B cell (primary cell): ENCODE results near the gene AQP9.

Source experiments
- CTCF ChIP-seq: fragments of 200-600 bp; IDR thresholded peaks from one replicate; pipeline ENCODE4 v1.8.0; 2022; ENCODE audit warnings: antibody characterized with exemption, mild to moderate bottlenecking
- EZH2 ChIP-seq: IDR thresholded peaks from 2 replicates; pipeline ENCODE4 v1.6.1; 2012; ENCODE audit warnings: borderline replicate concordance, low read depth, mild to moderate bottlenecking, moderate library complexity, low read length; ENCODE audit not compliant: insufficient read depth, poor library complexity, severe bottlenecking

- TF ChIP-seq CTCF = no peak
- TF ChIP-seq EZH2 = no peak
Measured at GRCh38 chr15:58213587-58214338, 75.6 kb downstream of the AQP9 start.
